GDM1 (cell line): ENCODE data around the gene ZDHHC23.

Experiments
- DNase-seq: peaks from one replicate; lab custom pipeline; 2025; lab: John Stamatoyannopoulos, UW

The ZDHHC23 gene, protein sequence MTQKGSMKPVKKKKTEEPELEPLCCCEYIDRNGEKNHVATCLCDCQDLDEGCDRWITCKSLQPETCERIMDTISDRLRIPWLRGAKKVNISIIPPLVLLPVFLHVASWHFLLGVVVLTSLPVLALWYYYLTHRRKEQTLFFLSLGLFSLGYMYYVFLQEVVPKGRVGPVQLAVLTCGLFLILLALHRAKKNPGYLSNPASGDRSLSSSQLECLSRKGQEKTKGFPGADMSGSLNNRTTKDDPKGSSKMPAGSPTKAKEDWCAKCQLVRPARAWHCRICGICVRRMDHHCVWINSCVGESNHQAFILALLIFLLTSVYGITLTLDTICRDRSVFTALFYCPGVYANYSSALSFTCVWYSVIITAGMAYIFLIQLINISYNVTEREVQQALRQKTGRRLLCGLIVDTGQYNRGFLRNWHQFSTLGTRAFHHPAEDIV

DNA sequence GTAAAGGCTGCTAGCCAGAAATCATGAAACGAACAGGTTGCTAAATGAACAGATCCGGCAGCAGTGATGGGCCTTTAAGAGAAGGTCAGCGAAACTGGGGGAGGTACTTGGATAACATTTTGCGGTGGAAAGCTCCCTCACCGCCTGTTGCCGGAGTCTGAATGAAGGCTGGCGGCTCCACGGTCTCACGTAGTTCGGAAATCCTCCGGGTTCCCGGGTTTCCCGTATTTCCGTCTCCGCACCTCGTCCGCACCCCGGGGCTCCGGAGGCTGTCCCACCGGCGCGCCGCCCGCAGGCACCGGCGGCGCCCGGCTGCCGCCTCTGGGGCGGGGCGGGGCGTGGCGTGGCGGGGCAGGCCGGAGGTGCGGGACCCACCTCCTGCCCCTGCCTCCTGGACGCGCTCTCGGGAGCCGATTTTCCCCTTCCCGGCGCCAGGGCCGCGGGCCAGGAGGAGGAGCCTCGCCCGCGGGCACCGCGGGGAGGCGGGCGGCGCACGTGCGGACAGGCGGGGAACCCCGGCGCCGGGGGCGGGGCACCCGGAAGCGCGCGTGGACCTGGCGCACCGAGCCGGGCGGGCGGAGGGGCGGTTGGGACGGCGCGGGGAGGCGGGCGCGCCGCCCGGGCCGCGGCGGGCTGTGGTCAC, at the start of gene ZDHHC23:
TSS of gene ZDHHC23 (plus strand) at position 642 of the 643 bp plus-strand sequence. CDS start 790 bp downstream, outside the sequence.
- peak; percentile 68 for DNase-seq

DNA sequence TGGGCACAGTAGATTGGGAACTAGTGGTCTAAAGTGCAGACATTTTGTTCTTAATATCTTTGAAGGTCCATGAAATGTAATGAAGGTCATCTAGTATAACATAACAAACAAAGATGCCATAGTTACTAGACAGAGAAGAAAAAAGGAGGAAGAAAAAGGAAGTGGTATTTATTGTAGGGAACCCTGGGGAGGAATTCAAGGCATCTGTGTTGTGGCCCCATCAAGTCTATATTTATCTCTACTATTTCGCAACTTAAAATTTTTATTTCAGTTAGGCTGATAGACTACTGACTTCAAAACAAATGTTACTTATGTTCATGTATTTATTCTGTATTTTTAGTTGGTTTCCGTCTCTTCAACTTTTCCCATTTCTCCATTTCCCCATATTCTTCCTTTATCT, 48.9 kb upstream of the ZDHHC23 start:
- DNase-seq, result no peak

DNA sequence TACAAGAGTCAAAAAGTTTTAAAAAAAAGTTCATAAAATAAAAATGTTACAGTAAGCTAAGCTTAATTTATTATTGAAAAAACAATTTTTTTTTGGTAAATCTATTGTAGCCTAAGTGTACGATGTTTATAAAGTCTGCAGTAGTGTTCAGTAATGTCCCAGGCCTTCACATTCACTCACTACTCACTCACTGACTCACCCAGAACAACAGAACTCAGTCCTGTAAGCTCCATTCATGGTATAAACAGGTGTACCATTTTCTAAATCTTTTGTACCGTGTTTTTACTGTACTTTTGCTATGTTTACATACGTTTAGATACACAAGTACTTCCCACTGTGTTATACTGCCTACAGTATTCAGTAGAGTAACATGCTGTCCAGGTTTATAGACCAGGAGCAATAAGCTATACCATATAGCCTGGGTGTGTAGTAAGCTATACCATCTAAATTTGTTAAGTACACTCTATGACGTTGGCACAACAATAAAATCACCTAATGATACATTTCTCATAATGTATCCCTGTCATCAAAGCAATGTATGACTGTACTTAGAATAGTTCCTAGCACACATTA, 41.2 kb upstream of the ZDHHC23 start:
- DNase-seq, result no peak

DNA sequence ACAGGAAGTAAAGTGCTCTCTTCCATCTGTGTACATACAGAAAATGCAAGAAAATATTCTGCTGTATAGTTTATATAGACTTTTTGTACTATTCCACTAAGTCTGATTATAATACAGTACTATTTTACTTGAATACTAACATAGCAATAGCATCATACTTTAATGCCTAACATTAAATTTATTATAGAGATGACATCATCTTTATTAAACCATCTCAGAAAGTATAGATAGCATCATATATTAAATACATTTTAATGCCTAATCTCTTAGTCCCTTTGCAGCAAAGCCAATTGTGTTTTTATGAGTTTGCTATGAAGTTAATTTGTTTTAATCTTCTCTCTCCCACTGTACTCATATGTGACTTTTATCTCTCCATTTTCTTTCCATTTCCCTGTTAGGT, 39.7 kb upstream of the ZDHHC23 start:
- DNase-seq, result no peak

DNA sequence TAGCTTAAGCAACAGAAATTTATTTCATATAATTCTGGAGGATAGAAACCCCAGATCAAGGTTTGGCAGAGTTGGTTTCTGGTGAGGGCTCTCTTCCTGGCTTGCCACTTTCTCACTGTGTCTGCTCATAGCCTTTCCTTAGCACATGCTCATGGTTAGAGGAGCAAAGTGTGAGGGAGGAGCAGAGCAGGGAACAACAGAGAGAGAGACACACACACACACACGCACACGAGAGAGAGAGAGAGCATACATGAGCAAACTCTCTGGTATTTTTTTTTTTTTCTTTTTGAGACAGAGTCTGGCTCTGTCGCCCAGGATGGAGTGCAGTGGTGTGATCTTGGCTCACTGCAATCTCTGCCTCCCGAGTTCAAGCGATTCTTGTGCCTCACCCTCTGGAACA, 36.8 kb upstream of the ZDHHC23 start:
- no peak for DNase-seq

DNA sequence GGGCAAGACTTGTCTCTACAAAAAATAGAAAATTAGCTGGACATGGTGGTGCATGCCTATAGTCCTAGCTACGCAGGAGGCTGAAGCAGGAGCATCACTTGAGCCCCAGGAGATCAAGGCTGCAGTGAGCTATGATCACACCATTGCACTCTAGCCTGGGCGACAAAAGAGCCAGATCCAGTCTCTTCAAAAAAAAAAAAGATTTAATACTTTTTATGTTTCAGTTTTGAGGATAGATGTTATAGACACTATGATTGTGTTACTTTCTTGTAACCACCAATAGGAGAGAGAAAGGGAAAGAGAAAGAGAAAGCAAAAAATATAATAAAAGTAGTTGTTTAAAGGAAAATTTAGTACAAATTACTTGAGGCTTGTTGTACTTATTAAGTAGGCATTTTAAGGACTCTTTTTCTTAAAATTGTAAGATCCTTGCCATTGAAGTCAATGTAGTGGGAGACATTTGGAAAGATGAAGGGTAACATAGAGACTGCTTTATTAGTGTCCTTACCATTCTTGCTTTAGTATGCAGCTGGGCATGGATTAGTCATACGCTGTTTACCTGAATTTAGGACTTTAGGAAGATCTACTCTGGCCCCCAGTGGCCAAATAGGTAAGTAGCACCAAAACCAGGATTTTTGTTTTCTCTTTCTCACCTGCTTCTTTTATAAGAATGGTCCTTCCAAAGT, 35.1 kb upstream of the ZDHHC23 start:
- DNase-seq, result peak; percentile 51

DNA sequence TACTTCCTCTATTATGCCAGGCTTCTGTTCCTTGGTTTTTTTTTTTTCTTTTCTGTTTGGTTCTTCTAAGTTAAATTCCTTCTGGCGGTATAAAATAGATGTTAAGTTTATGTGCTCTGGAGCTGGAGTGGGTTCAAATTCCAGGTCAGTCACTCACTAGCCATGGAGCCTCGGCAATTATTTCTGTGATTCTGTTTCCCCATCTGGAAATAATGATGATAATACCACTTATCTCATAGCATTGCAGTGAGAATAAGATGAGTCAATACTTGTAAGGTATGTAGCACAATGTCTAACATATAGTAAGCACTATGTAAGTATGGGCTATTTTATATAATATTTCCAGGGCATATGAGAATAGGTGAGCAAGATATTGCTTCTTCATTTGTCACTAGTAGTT, 33.2 kb upstream of the ZDHHC23 start:
- no peak for DNase-seq

DNA sequence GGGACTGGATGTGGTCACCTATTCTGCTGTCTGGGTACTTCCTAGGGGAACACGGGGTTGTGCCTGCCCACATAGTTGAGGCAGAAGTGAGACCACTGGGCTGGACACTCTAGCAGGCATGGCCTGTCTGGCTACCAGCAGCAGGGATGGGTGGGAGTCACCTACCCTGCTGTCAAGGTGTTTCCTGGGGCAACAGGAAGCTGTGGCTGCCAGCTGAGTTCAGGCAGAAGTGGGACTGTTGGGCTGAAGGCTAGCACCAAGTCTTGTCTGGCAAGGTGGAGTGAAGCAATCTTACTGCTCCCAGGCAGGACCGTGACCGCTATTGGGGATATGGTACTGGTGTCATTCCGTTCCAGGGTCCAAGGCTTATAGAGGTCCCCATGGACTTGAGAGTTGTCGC, 20.3 kb upstream of the ZDHHC23 start:
- DNase-seq, result peak; percentile 24

DNA sequence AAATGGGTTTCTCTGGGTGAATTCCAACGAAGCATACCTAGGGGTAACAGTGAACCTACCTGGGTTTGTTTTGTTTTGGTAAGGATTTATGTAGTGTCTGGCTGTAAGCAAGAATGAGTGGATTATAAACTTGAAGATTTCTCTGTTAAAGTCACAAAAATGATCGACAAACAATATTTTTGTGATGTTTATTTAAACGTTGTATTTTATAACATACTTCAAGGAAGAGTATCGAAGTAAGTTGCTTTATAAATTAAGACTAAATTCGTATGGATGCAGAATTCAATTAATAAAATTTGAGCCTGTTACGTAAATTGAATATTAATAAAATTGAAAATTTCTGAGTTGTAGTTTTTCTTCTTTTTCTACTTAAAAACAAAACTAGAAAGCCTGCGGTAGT, 982 bp upstream of the ZDHHC23 start:
- DNase-seq, result no peak

DNA sequence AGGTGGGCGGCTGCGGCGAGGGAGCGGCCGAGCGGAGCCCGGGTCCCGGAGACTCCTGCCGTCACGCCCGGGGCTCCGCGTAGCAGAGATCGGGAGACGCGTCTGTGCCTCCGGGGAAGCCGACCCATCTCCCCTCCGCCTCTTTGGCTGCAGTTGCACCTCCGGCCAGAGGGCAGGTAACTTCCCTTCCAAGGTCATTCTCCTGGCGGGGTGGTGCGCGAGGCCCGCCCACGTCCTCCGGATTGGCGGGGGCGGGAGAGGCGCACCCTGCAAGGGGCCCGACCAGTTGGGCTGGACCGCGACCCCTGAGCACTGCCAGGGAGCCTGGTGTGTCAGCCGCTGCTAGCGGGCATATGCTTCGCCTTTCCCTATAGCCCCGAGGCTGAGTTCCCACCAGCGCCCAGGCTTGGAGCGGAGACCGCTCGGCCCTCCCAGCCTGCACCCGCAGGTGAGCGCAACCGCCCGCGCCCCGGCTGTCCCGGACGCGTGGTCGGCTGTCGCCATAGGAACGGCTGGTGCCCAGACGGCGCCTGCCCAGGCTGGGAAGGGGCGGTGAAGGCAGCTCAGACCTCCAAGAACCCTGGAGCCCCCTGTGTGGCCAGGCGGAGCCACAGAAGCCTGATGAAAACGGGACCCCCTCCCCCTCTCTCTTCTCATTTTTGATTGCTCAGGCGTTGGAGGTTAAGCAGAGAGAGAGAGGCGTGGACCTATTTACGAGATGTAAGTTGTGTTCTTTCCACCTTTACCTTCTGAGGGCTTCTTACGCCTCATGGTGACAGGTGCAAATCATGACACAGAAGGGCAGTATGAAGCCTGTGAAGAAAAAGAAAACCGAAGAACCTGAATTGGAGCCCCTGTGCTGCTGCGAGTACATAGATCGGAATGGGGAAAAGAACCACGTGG, 453 bp downstream of the ZDHHC23 start:
- no peak for DNase-seq

DNA sequence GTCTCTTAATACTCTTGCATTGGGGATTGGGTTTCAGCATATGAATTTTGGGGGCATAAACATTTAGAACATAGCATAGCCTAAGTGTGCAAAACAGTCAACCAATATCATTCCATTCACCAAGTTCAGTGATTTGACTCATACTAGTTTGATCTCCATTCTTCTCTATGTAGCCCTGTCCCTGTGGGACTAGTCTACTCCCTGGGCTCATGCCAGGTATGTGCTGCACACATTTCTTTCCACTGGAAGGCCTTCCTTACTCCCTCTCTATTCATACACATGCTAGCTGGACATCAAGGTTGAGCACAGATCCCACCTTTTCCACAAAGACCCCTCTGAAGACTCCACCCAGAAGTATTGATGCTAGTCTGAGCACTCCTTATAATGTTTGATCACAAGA, 5.1 kb downstream of the ZDHHC23 start:
- no peak for DNase-seq

DNA sequence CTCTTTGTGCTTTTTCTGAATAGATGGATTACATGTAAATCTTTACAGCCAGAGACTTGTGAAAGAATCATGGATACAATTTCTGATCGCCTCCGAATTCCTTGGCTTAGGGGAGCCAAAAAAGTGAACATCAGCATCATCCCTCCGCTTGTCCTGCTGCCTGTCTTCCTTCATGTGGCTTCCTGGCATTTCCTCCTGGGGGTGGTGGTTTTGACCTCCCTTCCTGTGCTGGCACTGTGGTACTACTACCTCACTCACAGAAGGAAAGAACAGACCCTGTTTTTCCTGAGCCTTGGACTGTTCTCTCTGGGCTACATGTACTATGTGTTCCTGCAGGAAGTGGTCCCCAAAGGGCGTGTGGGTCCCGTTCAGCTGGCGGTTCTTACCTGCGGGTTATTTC, 5.9 kb downstream of the ZDHHC23 start:
- DNase-seq, result peak; percentile 34

DNA sequence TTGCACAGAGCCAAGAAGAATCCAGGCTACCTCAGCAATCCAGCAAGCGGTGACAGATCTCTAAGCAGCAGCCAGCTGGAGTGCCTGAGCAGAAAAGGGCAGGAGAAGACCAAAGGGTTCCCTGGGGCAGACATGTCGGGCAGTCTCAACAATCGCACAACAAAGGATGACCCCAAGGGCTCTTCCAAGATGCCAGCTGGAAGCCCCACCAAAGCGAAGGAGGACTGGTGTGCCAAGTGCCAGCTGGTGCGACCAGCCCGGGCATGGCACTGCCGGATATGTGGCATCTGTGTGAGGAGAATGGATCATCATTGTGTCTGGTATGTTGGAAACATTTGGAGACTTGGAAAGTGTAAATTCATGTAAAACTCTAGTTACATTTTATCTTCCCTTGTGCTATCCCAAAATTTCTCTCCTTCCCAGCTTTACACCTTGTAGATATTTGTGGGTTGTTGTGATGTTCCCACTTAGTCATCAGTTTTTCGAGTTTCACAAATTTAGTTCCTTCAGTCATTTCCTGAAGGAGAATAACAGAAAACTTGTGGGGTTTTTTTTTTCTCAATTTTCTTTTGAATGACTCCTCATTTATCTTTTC, 6.4 kb downstream of the ZDHHC23 start:
- no peak for DNase-seq

DNA sequence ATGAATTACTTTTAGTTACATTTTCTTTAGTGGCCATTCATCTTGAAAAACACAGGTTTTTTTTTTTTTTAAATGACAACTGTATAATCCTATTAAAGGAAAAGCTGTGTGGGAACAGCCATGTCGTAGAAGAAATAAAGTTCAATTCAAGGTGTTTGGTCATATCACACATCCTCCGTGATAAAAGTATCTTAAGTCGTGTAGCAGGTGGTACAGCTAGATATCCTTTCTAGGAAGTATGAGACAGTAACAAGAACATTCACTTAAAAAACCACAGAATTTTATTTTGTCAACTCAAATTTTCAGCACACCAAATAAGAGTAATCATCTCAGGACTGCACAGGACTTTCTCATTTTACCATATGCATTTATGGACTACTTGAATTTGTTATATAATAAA, 16.1 kb downstream of the ZDHHC23 start:
- DNase-seq, result no peak

DNA sequence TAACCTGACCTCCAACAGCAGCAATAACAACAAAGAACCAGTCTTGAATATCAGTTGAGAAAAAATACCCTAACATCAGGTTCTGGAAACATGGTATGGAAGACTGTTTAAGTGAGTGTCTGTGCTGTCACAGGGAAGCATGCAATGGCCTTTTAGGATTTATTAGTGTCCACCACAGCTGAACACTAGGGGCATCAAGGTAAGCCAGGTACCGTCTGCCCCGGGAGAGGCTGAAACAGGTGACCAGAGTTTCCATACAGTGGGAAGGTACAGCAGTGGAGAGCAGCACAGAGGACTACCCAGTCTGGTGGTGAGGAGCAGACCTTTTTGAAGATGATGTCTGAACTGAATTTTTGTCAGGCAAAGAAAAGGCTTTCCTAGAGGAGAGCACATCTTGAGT, 18.4 kb downstream of the ZDHHC23 start:
- DNase-seq, result no peak

DNA sequence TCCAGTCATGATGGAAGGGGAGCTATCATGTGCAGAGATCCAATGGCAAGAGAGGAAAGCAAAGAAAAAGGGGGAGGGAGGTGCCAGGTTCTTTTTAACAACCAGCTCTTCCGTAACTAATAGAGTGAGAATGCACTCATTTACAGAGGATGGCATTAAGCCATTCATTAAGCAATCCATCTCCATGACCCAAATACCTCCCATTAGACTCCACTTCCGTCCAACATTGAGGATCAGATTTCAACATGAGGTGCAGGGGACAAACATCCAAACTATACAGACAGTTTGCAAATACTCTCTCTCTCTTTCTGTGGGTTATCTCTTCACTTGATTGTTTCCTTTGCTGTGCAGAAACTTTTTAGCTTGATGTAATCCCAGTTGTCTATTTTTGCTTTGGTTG, 21.2 kb downstream of the ZDHHC23 start:
- no peak for DNase-seq

DNA sequence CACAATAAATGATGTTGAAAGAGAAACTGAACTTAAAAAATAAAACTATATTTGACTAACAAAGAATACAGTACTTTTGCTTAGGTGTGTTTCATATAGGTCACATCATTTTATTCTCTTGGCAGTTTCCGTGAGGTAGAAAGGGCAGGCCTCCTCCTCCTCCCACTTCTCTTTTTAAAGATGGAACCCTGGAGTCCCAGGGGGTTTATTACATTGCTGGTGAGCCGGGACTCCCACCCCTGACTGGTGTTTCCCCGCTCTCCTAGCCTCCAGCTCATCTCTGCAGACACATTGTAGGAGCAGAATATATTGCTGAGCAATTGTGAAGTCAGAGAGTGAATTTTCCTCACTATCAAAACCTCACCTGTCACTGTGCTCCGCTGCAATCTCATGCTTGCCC, 30.0 kb downstream of the ZDHHC23 start:
- DNase-seq, result no peak

DNA sequence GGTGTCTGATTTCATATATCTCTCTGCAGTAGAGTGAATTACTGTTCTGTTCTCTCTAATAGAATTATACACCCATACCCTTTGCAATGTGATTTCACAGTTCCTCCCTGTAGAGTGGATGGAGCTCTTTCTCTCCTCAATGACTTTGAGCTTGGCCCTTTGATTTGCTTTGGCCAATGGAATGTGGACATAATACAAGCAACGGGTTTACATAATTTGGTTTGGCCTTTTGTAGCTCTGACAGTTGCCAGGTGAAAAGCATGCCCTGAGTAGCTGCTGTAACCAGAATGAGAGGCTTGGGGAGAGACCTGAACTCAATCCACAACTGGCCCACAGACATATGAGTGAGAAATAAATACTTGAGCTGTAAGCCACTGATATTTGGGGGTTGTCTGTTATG, 32.1 kb downstream of the ZDHHC23 start:
- DNase-seq, result no peak

DNA sequence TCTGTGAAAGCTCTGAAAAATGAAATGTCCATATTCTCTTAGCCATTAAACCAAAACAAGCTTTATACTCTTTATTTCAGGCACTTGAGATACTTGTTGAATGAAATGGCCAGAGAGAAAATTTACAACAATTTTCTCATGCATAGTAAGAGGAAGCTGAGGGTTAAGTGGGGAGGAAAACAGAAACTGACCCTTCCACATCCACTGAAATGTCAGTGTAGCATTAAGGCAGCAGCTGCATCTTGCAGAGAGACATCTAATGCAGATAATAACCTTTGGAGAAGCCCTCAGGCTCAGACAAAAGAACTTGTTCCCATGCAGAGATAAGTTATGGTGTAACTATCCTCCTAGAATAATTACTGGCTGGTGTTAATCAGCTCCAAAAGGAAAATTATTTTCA, 34.0 kb downstream of the ZDHHC23 start:
- DNase-seq, result no peak

DNA sequence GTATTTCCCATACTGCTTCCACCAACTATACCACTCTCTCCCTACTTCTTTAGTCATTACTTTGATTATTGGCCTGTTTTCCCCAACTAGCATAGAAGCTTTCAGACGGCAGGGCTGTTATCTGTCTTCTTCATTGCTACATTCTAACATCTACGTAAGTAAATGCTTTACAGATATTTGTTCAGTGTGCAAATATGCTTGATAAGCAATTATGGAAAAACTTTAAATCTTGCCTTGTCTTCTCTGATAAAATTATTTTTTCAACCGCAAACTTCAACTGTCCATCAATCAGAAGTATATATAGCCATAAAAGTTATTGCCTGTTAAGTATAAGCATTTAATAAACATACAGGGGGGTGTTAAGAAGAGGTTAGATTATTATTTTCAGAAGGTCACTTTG, 35.7 kb downstream of the ZDHHC23 start:
- no peak for DNase-seq

DNA sequence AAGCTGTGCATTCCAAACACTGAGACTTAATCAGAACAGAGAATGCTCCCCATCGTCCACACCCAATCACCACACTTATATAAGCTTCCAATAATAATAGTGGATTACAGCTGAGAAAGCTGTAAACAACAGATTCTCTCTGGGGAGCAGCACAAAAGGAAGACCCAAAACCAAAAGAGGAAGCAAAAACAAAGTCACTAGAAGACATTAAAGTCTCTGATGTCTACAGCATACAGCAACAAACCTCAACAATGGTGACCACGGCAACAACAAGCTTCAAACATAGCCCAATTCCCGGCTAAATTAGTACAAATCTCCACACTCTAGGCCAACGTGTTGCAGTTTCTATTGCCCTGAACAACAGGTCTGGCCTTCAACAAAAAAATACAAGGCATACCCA, 37.7 kb downstream of the ZDHHC23 start:
- no peak for DNase-seq
